B cell (primary cell): Measurements from ENCODE around the gene RASGRP3. TPM values are rescaled to one million over a fixed set of nuclear protein-coding genes. Genes with fewer than 3 reads are reported as not detected.

Source experiments
- ATAC-seq: fragments of 200-7000 bp; cut with Tn5 transposase; one replicate; pipeline ENCODE4 v1.10.0; 2021; ENCODE audit warnings: low read depth, mild to moderate bottlenecking, moderate number of reproducible peaks, moderate library complexity
- CTCF ChIA-PET: fragments of 350-600 bp; sonication (Branson Sonifier 250); formaldehyde crosslinking; loops from one replicate; lab custom pipeline; 2021; ENCODE audit warnings: antibody characterized with exemption, inconsistent platforms; lab: Charles Lee
- POLR2A ChIA-PET: fragments of 350-600 bp; sonication (Branson Sonifier 250); formaldehyde crosslinking; loops from one replicate; lab custom pipeline; 2021; ENCODE audit warnings: antibody characterized with exemption; lab: Charles Lee
- DNase-seq: peaks from one replicate; pipeline ENCODE4 v3.0.0; 2013
- H2AFZ ChIP-seq: 2 replicates; pipeline ENCODE4 v1.6.1; 2012; ENCODE audit warnings: mild to moderate bottlenecking, low read depth, low read length; ENCODE audit not compliant: insufficient read depth, poor library complexity, severe bottlenecking
- H3K27ac ChIP-seq, 2 donors: 1 replicate in 1 of 2; 2 replicates in 1 of 2; pipeline ENCODE4 v1.5.1; 2012 to 2013; ENCODE audit warnings: low read length in 2 of 2, mild to moderate bottlenecking in 2 of 2, moderate library complexity in 1 of 2
- H3K27me3 ChIP-seq, 4 experiments: fragments of 200-600 bp in 1 of 4; sonication (generic) in 1 of 4; replicated peaks in 1 of 4; 1 replicate in 2 of 4; 2 replicates in 2 of 4; pipeline versions ENCODE4 v1.6.1 to v1.7.0; 2013 to 2016; ENCODE audit warnings: low read length in 3 of 4, mild to moderate bottlenecking in 2 of 4, mixed read lengths in 1 of 4, moderate library complexity in 1 of 4; ENCODE audit not compliant: insufficient read depth in 4 of 4, control insufficient read depth in 3 of 4; ENCODE audit errors: control extremely low read depth in 1 of 4
- H3K36me3 ChIP-seq, 2 experiments: replicated peaks in 1 of 2; 1 replicate in 1 of 2; 2 replicates in 1 of 2; pipeline versions ENCODE4 v1.6.1 to v1.7.1; 2013; ENCODE audit warnings: low read length in 1 of 2; ENCODE audit not compliant: insufficient read depth in 2 of 2, control insufficient read depth in 1 of 2; ENCODE audit errors: control extremely low read depth in 1 of 2, extremely low read depth in 1 of 2
- H3K4me1 ChIP-seq, 2 donors: fragments of 200-600 bp in 1 of 2; sonication (generic) in 1 of 2; 1 replicate in 1 of 2; 2 replicates in 1 of 2; pipeline versions ENCODE4 v1.5.1 to v1.6.1; 2013 to 2017; ENCODE audit warnings: low read length in 2 of 2; ENCODE audit not compliant: control insufficient read depth in 2 of 2, insufficient read depth in 2 of 2
- H3K4me2 ChIP-seq: replicated peaks from 2 replicates; pipeline ENCODE3; 2012; ENCODE audit warnings: mild to moderate bottlenecking, low read depth, low read length; ENCODE audit not compliant: poor library complexity, severe bottlenecking
- H3K4me3 ChIP-seq, 5 experiments: fragments of 200-600 bp in 1 of 5; sonication (generic) in 1 of 5; 1 replicate in 3 of 5; 2 replicates in 2 of 5; pipeline versions ENCODE4 v1.5.1 to v1.7.0; 2011 to 2016; ENCODE audit warnings: low read length in 4 of 5, mild to moderate bottlenecking in 4 of 5, low read depth in 2 of 5, control low read depth in 1 of 5, moderate library complexity in 1 of 5; ENCODE audit not compliant: insufficient read depth in 1 of 5; ENCODE audit errors: control extremely low read depth in 1 of 5, extremely low read depth in 1 of 5
- H3K79me2 ChIP-seq: fragments of 200-600 bp; sonication (generic); one replicate; pipeline ENCODE4 v1.6.0; 2016; ENCODE audit warnings: low read length; ENCODE audit not compliant: control insufficient read depth, insufficient read depth
- H3K9ac ChIP-seq: fragments of 200-600 bp; sonication (generic); 2 replicates; pipeline ENCODE4 v1.6.1; 2017; ENCODE audit warnings: mild to moderate bottlenecking, low read length, moderate library complexity
- H3K9me3 ChIP-seq, 3 donors: one replicate each; pipeline versions ENCODE4 v1.6.1 to v1.7.1; 2013; ENCODE audit warnings: low read length in 2 of 3; ENCODE audit not compliant: control insufficient read depth in 2 of 3, insufficient read depth in 1 of 3; ENCODE audit errors: control extremely low read depth in 1 of 3
- H4K20me1 ChIP-seq: 2 replicates; pipeline ENCODE4 v1.6.0; 2012; ENCODE audit warnings: mild to moderate bottlenecking, low read length; ENCODE audit not compliant: insufficient read depth, control insufficient read depth, poor library complexity, severe bottlenecking
- H3K27ac Mint-ChIP-seq: one replicate; pipeline ENCODE4 v1.8.0; 2021; ENCODE audit warnings: mixed read lengths
- H3K27me3 Mint-ChIP-seq: one replicate; pipeline ENCODE4 v1.8.0; 2021; ENCODE audit warnings: mixed read lengths
- H3K4me1 Mint-ChIP-seq: one replicate; pipeline ENCODE4 v1.8.0; 2021; ENCODE audit warnings: mixed read lengths
- H3K4me3 Mint-ChIP-seq: one replicate; pipeline ENCODE4 v1.8.0; 2021; ENCODE audit warnings: mixed read lengths
- H3K9me3 Mint-ChIP-seq: one replicate; pipeline ENCODE4 v1.8.0; 2022; ENCODE audit warnings: mixed read lengths; ENCODE audit not compliant: insufficient read depth
- EZH2 ChIP-seq: IDR thresholded peaks from 2 replicates; pipeline ENCODE4 v1.6.1; 2012; ENCODE audit warnings: borderline replicate concordance, low read depth, mild to moderate bottlenecking, moderate library complexity, low read length; ENCODE audit not compliant: insufficient read depth, poor library complexity, severe bottlenecking
- WGBS: methylation state at CpG from one replicate; pipeline ENCODE4 v1.1.5; 2013; ENCODE audit warnings: missing lambda C conversion rate; ENCODE audit not compliant: insufficient coverage; 5-methylcytosine and 5-hydroxymethylcytosine counted together
- intact Hi-C: fragments of 100-400 bp; cut with micrococcal nuclease; formaldehyde crosslinking; loops from one replicate; pipeline ENCODE4 v1.10.0; 2022
- polyA plus RNA-seq: library from polyadenylated mRNA; depleted of rRNA; stranded (reverse); fragments of >200 nt; gene quantifications from 2 replicates; pipeline ENCODE4 v1.2.3, GENCODE V29; 2012
- total RNA-seq, 2 donors: library from RNA; stranded (reverse); fragments of 120-200 nt in 1 of 2; gene quantifications; 1 replicate in 1 of 2; 2 replicates in 1 of 2; pipeline versions ENCODE4 v1.2.3 to v1.2.4, GENCODE V29; 2013 to 2022
- TF ChIP-seq, protein P1 (sequence below): fragments of 200-600 bp; IDR thresholded peaks from one replicate; pipeline ENCODE4 v1.8.0; 2022; ENCODE audit warnings: antibody characterized with exemption, mild to moderate bottlenecking

The RASGRP3 gene
- total and polyA plus RNA-seq, 2 donors (not counting 1 experiment from before 2014, with no cell fraction given): 67.5 to 107 TPM

DNA sequence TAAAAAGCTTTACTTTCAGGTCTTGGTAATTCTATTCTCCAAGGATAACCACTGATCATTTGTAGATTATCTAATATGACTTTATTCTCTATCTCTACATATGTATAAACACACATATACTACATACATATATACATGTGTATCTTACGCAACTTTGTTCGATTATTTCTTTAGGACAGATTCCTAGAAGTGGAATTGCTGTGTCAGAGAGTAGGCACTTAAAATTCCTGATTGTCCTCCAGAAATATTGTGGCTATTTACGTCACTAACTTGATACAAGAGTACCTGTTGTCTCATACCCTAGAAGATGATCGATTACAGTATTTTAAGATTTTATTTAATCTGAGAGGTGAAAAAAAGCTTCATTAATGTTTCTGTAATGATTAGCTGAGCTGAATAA is 64.8 kb downstream of the RASGRP3 start:
- intact Hi-C loops: no loop called here
- Histone ChIP-seq H3K27ac (no peak overlapping the region), H3K9ac (no peak overlapping the region), H3K4me1 (no peaks in the 10 kb centered on the region), H3K4me2 (no peak overlapping the region), H2AFZ (no peak overlapping the region), H3K79me2 (peaks cover 11% of the 10 kb centered on the region), H3K27me3 (no peaks in the 10 kb centered on the region), H4K20me1 (no peaks in the 10 kb centered on the region), H3K4me3 (no peak overlapping the region), H3K9me3 (peaks cover 0 to 1% (median 0%) of the 10 kb centered on the region in 3 donors), H3K36me3 (peaks cover 5 to 57% of the 10 kb centered on the region in 2 experiments)
- DNase-seq (no peak), ATAC-seq (no peak)
- Mint-ChIP-seq H3K4me3 (no peak overlapping the region), H3K27ac (no peak overlapping the region), H3K4me1 (peaks cover 2% of the 10 kb centered on the region), H3K27me3 (no peaks in the 10 kb centered on the region), H3K9me3 (no peaks in the 10 kb centered on the region)
- POLR2A ChIA-PET: no interaction called here
- WGBS: no CpG with 5 or more reads among the region's 4 CpGs
- TF ChIP-seq EZH2: no peak
- TF ChIP-seq, protein P1, sequence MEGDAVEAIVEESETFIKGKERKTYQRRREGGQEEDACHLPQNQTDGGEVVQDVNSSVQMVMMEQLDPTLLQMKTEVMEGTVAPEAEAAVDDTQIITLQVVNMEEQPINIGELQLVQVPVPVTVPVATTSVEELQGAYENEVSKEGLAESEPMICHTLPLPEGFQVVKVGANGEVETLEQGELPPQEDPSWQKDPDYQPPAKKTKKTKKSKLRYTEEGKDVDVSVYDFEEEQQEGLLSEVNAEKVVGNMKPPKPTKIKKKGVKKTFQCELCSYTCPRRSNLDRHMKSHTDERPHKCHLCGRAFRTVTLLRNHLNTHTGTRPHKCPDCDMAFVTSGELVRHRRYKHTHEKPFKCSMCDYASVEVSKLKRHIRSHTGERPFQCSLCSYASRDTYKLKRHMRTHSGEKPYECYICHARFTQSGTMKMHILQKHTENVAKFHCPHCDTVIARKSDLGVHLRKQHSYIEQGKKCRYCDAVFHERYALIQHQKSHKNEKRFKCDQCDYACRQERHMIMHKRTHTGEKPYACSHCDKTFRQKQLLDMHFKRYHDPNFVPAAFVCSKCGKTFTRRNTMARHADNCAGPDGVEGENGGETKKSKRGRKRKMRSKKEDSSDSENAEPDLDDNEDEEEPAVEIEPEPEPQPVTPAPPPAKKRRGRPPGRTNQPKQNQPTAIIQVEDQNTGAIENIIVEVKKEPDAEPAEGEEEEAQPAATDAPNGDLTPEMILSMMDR: no peak
- CTCF ChIA-PET: interaction anchor here (1.0 to 1.8 kb wide), 4 partner anchors 20 to 66 kb away, joined by 3 to 8 read pairs (median 4); partner anchors contain the start of gene RASGRP3

DNA sequence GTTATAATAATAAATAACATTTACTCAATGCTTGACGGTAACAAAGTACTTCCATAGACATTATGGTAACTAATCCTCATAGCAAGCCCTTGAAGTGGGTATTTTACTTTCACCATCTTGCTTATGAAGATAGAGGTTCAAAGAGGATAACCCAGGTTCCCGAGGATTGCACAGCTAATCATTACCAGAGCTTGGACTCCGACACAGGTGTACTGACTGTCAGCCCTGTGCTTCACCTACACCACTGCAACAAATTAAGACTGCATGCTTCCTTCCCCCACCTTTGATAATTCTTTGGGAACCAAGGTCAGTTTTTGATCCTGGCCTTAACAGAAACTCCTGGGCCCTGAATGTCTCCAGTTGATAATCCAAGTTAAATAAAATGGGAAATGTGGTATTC is 73.8 kb downstream of the RASGRP3 start:
- H3K27ac ChIP-seq: no peak overlapping the region
- TF ChIP-seq, protein P1: no peak
- no peak for TF ChIP-seq EZH2
- Mint-ChIP-seq H3K9me3 (no peaks in the 10 kb centered on the region), H3K4me1 (peaks cover 14% of the 10 kb centered on the region), H3K27me3 (no peaks in the 10 kb centered on the region), H3K4me3 (no peak overlapping the region), H3K27ac (peak overlapping the region; percentile 56)
- H2AFZ ChIP-seq: no peak overlapping the region
- peaks cover 0 to 3% (median 0%) of the 10 kb centered on the region in 3 donors for H3K9me3 ChIP-seq
- ATAC-seq (no peak), DNase-seq (no peak)
- WGBS: 100% methylated on average over 2 of the region's 3 CpGs
- ChIA-PET POLR2A (no interaction called here), CTCF (interaction anchor here (1.1 kb wide), 1 partner anchor 21 kb away, joined by 3 read pairs; no protein-coding TSS in a partner anchor)
- H3K4me3 ChIP-seq: no peak overlapping the region
- H3K4me1 ChIP-seq: peaks cover 8 to 12% of the 10 kb centered on the region in 2 donors
- H3K27me3 ChIP-seq: no peaks in the 10 kb centered on the region
- H3K9ac ChIP-seq: no peak overlapping the region
- H3K79me2 ChIP-seq: peaks cover 4% of the 10 kb centered on the region
- H3K4me2 ChIP-seq: no peak overlapping the region
- intact Hi-C loops: no loop called here
- peaks cover 9 to 65% of the 10 kb centered on the region in 2 experiments for H3K36me3 ChIP-seq
- H4K20me1 ChIP-seq: no peaks in the 10 kb centered on the region
